Activated CD8-positive, alpha-beta memory T cell treated with anti-CD3 and anti-CD28 coated beads, Interleukin-2, amount 50 U/mL, for 4 hours (primary cell): Measurements from ENCODE around the gene FUOM.

ENCODE experiments used
- DNase-seq: peaks from one replicate; pipeline ENCODE4 v3.0.0-alpha.2; 2020

The FUOM gene

GRCh38 chr10:133309100-133309719 lies 48.6 kb downstream of the FUOM start:
- peak; percentile 94 for DNase-seq

- DNase-seq = peak; percentile 91
Measured at GRCh38 chr10:133308421-133309099, 49.3 kb downstream of the FUOM start, which contains the start of the genes TUBGCP2 and ZNF511. Gene TUBGCP2 (minus strand): TSS chr10:133308872. CDS start chr10:133302941, 5,931 bp downstream. Gene ZNF511 (plus strand): TSS chr10:133308914. CDS start chr10:133308944, 30 bp downstream.

- DNase-seq = peak; percentile 89
Measured at GRCh38 chr10:133307776-133308420, 49.9 kb downstream of the FUOM start.

GRCh38 chr10:133306941-133307379 lies 50.9 kb downstream of the FUOM start:
- DNase-seq = no peak

- DNase-seq = no peak
Measured at GRCh38 chr10:133306097-133306476, 51.7 kb downstream of the FUOM start.
